Stimulated activated CD8-positive, alpha-beta memory T cell treated with anti-CD3 and anti-CD28 coated beads, Interleukin-15, amount 100 ng/mL, for 1 hour (primary cell): ENCODE results near the gene GSK3B.
"Not testable (repeated sequence)": the region's sequence is repeated elsewhere in the genome, so short reads cannot be mapped to it uniquely, and the experiment has no call there.

Experiments used
- DNase-seq: peaks from one replicate; pipeline ENCODE4 v3.0.0-alpha.2; 2020; ENCODE audit warnings: low read depth

Gene GSK3B

GRCh38 chr3:120053647-120054046 lies 40.6 kb downstream of the GSK3B start:
- DNase-seq: not testable (repeated sequence)

- no peak for DNase-seq
Measured at GRCh38 chr3:120052677-120053076, 41.6 kb downstream of the GSK3B start.

- DNase-seq: no peak
Measured at GRCh38 chr3:120052225-120052624, 42.0 kb downstream of the GSK3B start.

- not testable (repeated sequence) for DNase-seq
Measured at GRCh38 chr3:120051570-120051969, 42.7 kb downstream of the GSK3B start.

GRCh38 chr3:120049881-120050539 lies 44.2 kb downstream of the GSK3B start:
- DNase-seq: no peak

- DNase-seq: no peak
Measured at GRCh38 chr3:120049072-120049471, 45.2 kb downstream of the GSK3B start.

GRCh38 chr3:120048355-120049041 lies 45.7 kb downstream of the GSK3B start:
- no peak for DNase-seq

- no peak for DNase-seq
Measured at GRCh38 chr3:120047686-120048085, 46.6 kb downstream of the GSK3B start.

GRCh38 chr3:120040813-120041377 lies 53.4 kb downstream of the GSK3B start:
- no peak for DNase-seq

- no peak for DNase-seq
Measured at GRCh38 chr3:120039642-120040610, 54.3 kb downstream of the GSK3B start.

- DNase-seq: no peak
Measured at GRCh38 chr3:120033596-120033995, 60.7 kb downstream of the GSK3B start.

GRCh38 chr3:120031561-120031960 lies 62.7 kb downstream of the GSK3B start:
- DNase-seq: no peak

GRCh38 chr3:120029749-120030148 lies 64.5 kb downstream of the GSK3B start:
- DNase-seq: no peak

GRCh38 chr3:120028271-120029047 lies 65.8 kb downstream of the GSK3B start:
- no peak for DNase-seq

GRCh38 chr3:120027226-120027625 lies 67.0 kb downstream of the GSK3B start:
- no peak for DNase-seq

- DNase-seq: no peak
Measured at GRCh38 chr3:120025520-120025919, 68.7 kb downstream of the GSK3B start.

GRCh38 chr3:120024103-120024502 lies 70.1 kb downstream of the GSK3B start:
- DNase-seq: no peak

GRCh38 chr3:120022729-120023128 lies 71.5 kb downstream of the GSK3B start:
- DNase-seq: no peak

GRCh38 chr3:120021523-120021922 lies 72.7 kb downstream of the GSK3B start:
- DNase-seq: no peak

- no peak for DNase-seq
Measured at GRCh38 chr3:120018299-120018698, 75.9 kb downstream of the GSK3B start.

- DNase-seq: no peak
Measured at GRCh38 chr3:120017692-120018091, 76.6 kb downstream of the GSK3B start.
